CD4-positive, alpha-beta T cell treated with Interleukin-10 for 1 hour (primary cell): Measurements from ENCODE around the gene LRRC45.
A peak's percentile ranks its signal among the peaks of the same experiment; 100 is the strongest.
"Not testable (repeated sequence)": the region's sequence is repeated elsewhere in the genome, so short reads cannot be mapped to it uniquely, and the experiment has no call there.

ENCODE experiments used
- DNase-seq: peaks from one replicate; pipeline ENCODE4 v3.0.0-alpha.2; 2020

The LRRC45 gene

GRCh38 chr17:82022981-82023446 lies at the start of gene LRRC45:
Gene LRRC45, plus strand, starts transcription at chr17:82023305. Its CDS starts 339 bp downstream, at chr17:82023644.
- DNase-seq, result peak; percentile 100

- DNase-seq, result no peak
Observed at GRCh38 chr17:81973432-81973831, 49.7 kb upstream of the LRRC45 start.

- peak; percentile 29 for DNase-seq
Observed at GRCh38 chr17:81976332-81977210, 46.5 kb upstream of the LRRC45 start.

GRCh38 chr17:81977211-81977808 lies 45.8 kb upstream of the LRRC45 start, which contains the start of gene ASPSCR1:
Gene ASPSCR1, plus strand, starts transcription at chr17:81977629. Its CDS starts 18 bp downstream, at chr17:81977647.
- DNase-seq, result peak; percentile 91

GRCh38 chr17:81978524-81979298 lies 44.4 kb upstream of the LRRC45 start:
- DNase-seq, result no peak

GRCh38 chr17:81980122-81980521 lies 43.0 kb upstream of the LRRC45 start:
- no peak for DNase-seq

GRCh38 chr17:81980707-81981343 lies 42.3 kb upstream of the LRRC45 start:
- DNase-seq, result peak; percentile 23

GRCh38 chr17:81981511-81981910 lies 41.6 kb upstream of the LRRC45 start:
- not testable (repeated sequence) for DNase-seq

- no peak for DNase-seq
Observed at GRCh38 chr17:81983011-81983638, 40.0 kb upstream of the LRRC45 start.

- DNase-seq, result no peak
Observed at GRCh38 chr17:81983639-81984373, 39.3 kb upstream of the LRRC45 start.

GRCh38 chr17:81984773-81985410 lies 38.2 kb upstream of the LRRC45 start:
- no peak for DNase-seq

- DNase-seq, result no peak
Observed at GRCh38 chr17:81986606-81987005, 36.5 kb upstream of the LRRC45 start.

- DNase-seq, result no peak
Observed at GRCh38 chr17:81987161-81987770, 35.8 kb upstream of the LRRC45 start.

GRCh38 chr17:81990836-81991683 lies 32.0 kb upstream of the LRRC45 start:
- DNase-seq, result no peak

- DNase-seq, result no peak
Observed at GRCh38 chr17:81991684-81992305, 31.3 kb upstream of the LRRC45 start.

- DNase-seq, result no peak
Observed at GRCh38 chr17:81992306-81993102, 30.6 kb upstream of the LRRC45 start.

- no peak for DNase-seq
Observed at GRCh38 chr17:81993729-81994592, 29.1 kb upstream of the LRRC45 start.
